MCF 10A (cell line): ENCODE measurements around the gene METTL21C. TPM values are rescaled to one million over a fixed set of nuclear protein-coding genes. Genes with fewer than 3 reads are reported as not detected.

Source experiments
- BruUV-seq: library from RNA; stranded (reverse); fragments of 400-500 nt; replicated peaks from 2 replicates; lab custom pipeline; 2021; lab: Mats Ljungman, UMichigan
- CTCF ChIA-PET: fragments of 300-600 bp; sonication (Branson Sonifier 250); formaldehyde crosslinking; extraction: SDS; loops from one replicate; lab custom pipeline; 2021; ENCODE audit warnings: antibody characterized with exemption, inconsistent platforms; lab: Yijun Ruan, JAX
- POLR2A ChIA-PET: fragments of 300-600, 350-650 bp; sonication (Branson Sonifier 250); formaldehyde crosslinking; extraction: SDS; loops from one replicate; lab custom pipeline; 2020; ENCODE audit warnings: antibody characterized with exemption, inconsistent platforms; lab: Yijun Ruan, JAX
- DNase-seq: peaks from one replicate; pipeline ENCODE4 v3.0.0-alpha.2; 2018; ENCODE audit not compliant: unreplicated experiment
- H3K27ac Mint-ChIP-seq: one replicate; pipeline ENCODE4 v1.8.0; 2022; ENCODE audit warnings: mild to moderate bottlenecking, low read depth, mixed read lengths; ENCODE audit not compliant: unreplicated experiment
- H3K27me3 Mint-ChIP-seq: one replicate; pipeline ENCODE4 v1.8.0; 2022; ENCODE audit warnings: mixed read lengths; ENCODE audit not compliant: insufficient read depth, unreplicated experiment
- H3K36me3 Mint-ChIP-seq: one replicate; pipeline ENCODE4 v1.8.0; 2022; ENCODE audit warnings: mild to moderate bottlenecking, moderate library complexity, mixed read lengths; ENCODE audit not compliant: insufficient read depth, unreplicated experiment
- H3K4me1 Mint-ChIP-seq: one replicate; pipeline ENCODE4 v1.8.0; 2022; ENCODE audit warnings: mixed read lengths; ENCODE audit not compliant: insufficient read depth, unreplicated experiment
- H3K4me3 Mint-ChIP-seq: one replicate; pipeline ENCODE4 v1.8.0; 2022; ENCODE audit warnings: mild to moderate bottlenecking, moderate library complexity, mixed read lengths; ENCODE audit not compliant: unreplicated experiment
- H3K9me3 Mint-ChIP-seq: one replicate; pipeline ENCODE4 v1.8.0; 2022; ENCODE audit warnings: mixed read lengths; ENCODE audit not compliant: unreplicated experiment
- CTCF ChIP-seq: fragments of 200-600 bp; IDR thresholded peaks from one replicate; pipeline ENCODE4 v1.8.0; 2022; ENCODE audit warnings: antibody characterized with exemption, mild to moderate bottlenecking; ENCODE audit not compliant: unreplicated experiment
- intact Hi-C: fragments of 100-400 bp; cut with micrococcal nuclease; formaldehyde crosslinking; loops from 2 replicates; pipeline ENCODE4 v1.14.1; 2022
- total RNA-seq: library from RNA; stranded (reverse); gene quantifications from 2 replicates; pipeline ENCODE4 v1.2.3, GENCODE V29; 2022

METTL21C gene
- total RNA-seq, 1 experiment from 2014 or later = not detected

DNA sequence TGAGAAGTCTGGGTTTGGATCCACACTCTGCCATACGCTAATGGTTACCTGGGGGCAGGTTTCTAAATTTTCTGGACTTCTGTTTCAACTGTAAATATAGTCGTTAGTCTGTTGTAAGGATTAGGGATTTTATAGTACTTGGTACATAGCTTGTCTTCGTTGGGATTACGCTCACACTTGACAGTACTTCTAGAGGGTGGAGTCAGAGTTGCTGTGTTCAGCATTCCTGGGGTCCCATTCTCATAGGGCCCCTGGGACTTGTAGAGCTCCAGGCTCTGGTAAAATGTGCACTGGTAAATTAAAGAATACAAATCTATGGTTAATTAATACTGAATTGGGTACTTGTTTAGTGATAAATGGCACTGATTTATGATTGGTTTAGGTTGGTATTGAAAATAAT is 52.8 kb downstream of the METTL21C start:
- Mint-ChIP-seq H3K4me1 (no peaks in the 10 kb centered on the region), H3K27me3 (no peaks in the 10 kb centered on the region), H3K4me3 (no peak overlapping the region), H3K36me3 (peaks cover 91% of the 10 kb centered on the region), H3K9me3 (no peaks in the 10 kb centered on the region), H3K27ac (no peak overlapping the region)
- no peak for TF ChIP-seq CTCF
- intact Hi-C loops = no loop called here
- no peak for DNase-seq
- ChIA-PET CTCF (interaction anchor here (0.9 to 1.7 kb wide), 6 partner anchors 11 to 158 kb away, joined by 3 to 9 read pairs (median 4); no protein-coding TSS in a partner anchor), POLR2A (interaction anchor here (1.2 kb wide), 1 partner anchor 10 kb away, joined by 4 read pairs; no protein-coding TSS in a partner anchor)
- BruUV-seq = no TSS peak

DNA sequence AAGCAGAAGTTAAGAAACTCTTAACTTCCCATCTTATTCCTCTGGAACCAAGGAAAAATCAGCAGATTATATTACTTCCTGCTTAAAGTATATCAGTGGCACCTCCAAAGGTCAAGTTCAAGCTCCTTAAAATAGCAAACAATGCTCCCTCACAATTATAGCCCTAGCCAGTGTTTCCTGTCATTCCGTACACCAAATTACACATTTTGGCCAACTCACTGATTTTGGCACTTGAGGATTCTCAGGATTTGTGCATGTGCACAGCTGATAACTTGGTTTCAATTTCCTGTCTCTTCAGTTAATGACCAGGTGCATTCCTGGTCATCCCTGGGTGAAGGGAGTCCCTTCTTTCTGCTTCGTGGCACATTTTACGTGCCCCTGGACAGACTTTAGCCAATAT is 56.1 kb downstream of the METTL21C start:
- BruUV-seq = no TSS peak
- Mint-ChIP-seq H3K4me1 (no peaks in the 10 kb centered on the region), H3K4me3 (no peak overlapping the region), H3K27me3 (no peaks in the 10 kb centered on the region), H3K36me3 (peaks cover 91% of the 10 kb centered on the region), H3K27ac (no peak overlapping the region), H3K9me3 (no peaks in the 10 kb centered on the region)
- POLR2A ChIA-PET = interaction anchor here (1.3 to 2.3 kb wide), 2 partner anchors 43 to 86 kb away, joined by 3 to 8 read pairs; no protein-coding TSS in a partner anchor
- CTCF ChIA-PET = interaction anchor here (0.6 to 1.2 kb wide), 2 partner anchors 13 to 139 kb away, joined by 4 read pairs; no protein-coding TSS in a partner anchor
- DNase-seq = no peak
- TF ChIP-seq CTCF = no peak
- intact Hi-C loops = no loop called here

Other genes with a start within 250 kb of the METTL21C start
- 35.1 and 44.2 TPM in 2 replicates for gene TPP2, start 98.1 kb downstream of the METTL21C start, total RNA-seq
- gene TEX30, start 78.7 kb upstream of the METTL21C start, total RNA-seq = 10.7 and 14.2 TPM in 2 replicates
- gene POGLUT2, start 103.9 kb upstream of the METTL21C start, total RNA-seq = 8.3 and 9.0 TPM in 2 replicates
- 33.1 and 36.6 TPM in 2 replicates for gene BIVM, start 104.1 kb upstream of the METTL21C start, total RNA-seq
- 68.1 and 68.8 TPM in 2 replicates for gene ERCC5, start 151.0 kb upstream of the METTL21C start, total RNA-seq